ENCODE results near the gene STAT5A. TPM values are rescaled to one million over a fixed set of nuclear protein-coding genes. Genes with fewer than 3 reads are reported as not detected.

The STAT5A gene
- total RNA-seq, 1 experiment from 2014 or later: 6.4 TPM

DNA sequence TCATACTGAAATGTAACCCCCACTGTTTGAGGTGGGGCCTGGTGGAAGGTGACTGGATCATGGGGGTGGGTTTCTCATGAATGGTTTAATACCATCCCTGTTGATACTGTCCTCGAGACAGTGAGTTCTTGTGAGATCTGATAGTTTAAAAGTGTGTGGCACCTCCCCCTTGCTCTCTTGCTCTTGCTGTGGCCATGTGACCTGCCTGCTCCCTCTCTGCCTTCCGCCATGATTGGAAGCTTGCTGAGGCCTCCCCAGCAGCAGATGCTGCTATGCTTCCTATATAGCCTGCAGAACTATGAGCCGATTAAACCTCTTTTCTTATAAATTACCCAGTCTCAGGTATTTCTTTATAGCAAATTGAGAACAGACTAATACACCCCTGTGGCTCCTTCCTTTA lies 59.3 kb downstream of the STAT5A start:
- no peak overlapping the region for H4K91ac ChIP-seq (ENCODE audit: insufficient read length, low read depth, low read length)
- H3K9ac ChIP-seq (ENCODE audit: extremely low read depth, insufficient read length, low read length): no peak overlapping the region
- H2BK20ac ChIP-seq (ENCODE audit: low read depth, low read length, poor library complexity, severe bottlenecking): no peak overlapping the region
- no peak for TF ChIP-seq CTCF (conservative IDR thresholded peaks at IDR 0.05)
- no CpG with 5 or more reads among the region's 3 CpGs for WGBS (ENCODE audit: extremely low coverage, insufficient read length, low lambda C conversion rate)
- no peak overlapping the region for H3K18ac ChIP-seq (ENCODE audit: insufficient read length, low read depth, low read length)
- H3K23me2 ChIP-seq (ENCODE audit: insufficient read length, low read depth, low read length, poor library complexity, severe bottlenecking): no peaks in the 10 kb centered on the region
- no peaks in the 10 kb centered on the region for H4K20me1 ChIP-seq (ENCODE audit: control insufficient read depth, insufficient read depth, insufficient read length)
- H3T11ph ChIP-seq (ENCODE audit: low read length): no peak overlapping the region
- H3K4me3 Mint-ChIP-seq: no peak overlapping the region
- no peak overlapping the region; the same call in 1 of the 2 replicates for H3K14ac ChIP-seq (ENCODE audit: insufficient read depth, low read length)
- peaks cover 19 to 38% of the 10 kb centered on the region in 2 experiments for H3K4me1 Mint-ChIP-seq
- H3K27me3 ChIP-seq (ENCODE audit: insufficient read depth, low read length): no peaks in the 10 kb centered on the region
- H2BK5ac ChIP-seq (ENCODE audit: insufficient read length, low read length): no peak overlapping the region
- no peak overlapping the region for H2BK120ac ChIP-seq (ENCODE audit: low read depth, low read length, poor library complexity, severe bottlenecking)
- H2BK15ac ChIP-seq (ENCODE audit: low read depth, low read length): no peak overlapping the region
- no peak overlapping the region for H4K5ac ChIP-seq (ENCODE audit: insufficient read length, low read depth, low read length)
- H2AK5ac ChIP-seq (ENCODE audit: insufficient read length, low read length): no peak overlapping the region
- H3K23ac ChIP-seq (ENCODE audit: insufficient read length, low read depth, low read length): no peak overlapping the region
- no peak overlapping the region for H2BK12ac ChIP-seq (ENCODE audit: insufficient read length, low read depth, low read length)
- H3K79me2 ChIP-seq (ENCODE audit: insufficient read depth, low read length): no peaks in the 10 kb centered on the region; the same call in 1 of the 2 replicates
- H3K9me3 ChIP-seq (ENCODE audit: control insufficient read depth, low read depth, low read length): no peaks in the 10 kb centered on the region
- H4K8ac ChIP-seq (replicated peaks; ENCODE audit: insufficient read length, low read depth, low read length): no peak overlapping the region
- no peaks in the 10 kb centered on the region for H3K27me3 Mint-ChIP-seq (ENCODE audit: low read depth)
- H3K27ac ChIP-seq (ENCODE audit: insufficient read length, low read depth, low read length): no peak overlapping the region
- peaks cover 18 to 52% (median 46%) of the 10 kb centered on the region in 3 experiments; a peak in 6 of 7 replicates for H3K36me3 Mint-ChIP-seq (ENCODE audit: insufficient read depth in 1 of 3, low read depth in 3 of 3)
- no peaks in the 10 kb centered on the region for H3K79me1 ChIP-seq (ENCODE audit: insufficient read depth, low read depth, low read length, poor library complexity, severe bottlenecking)
- H2AFZ ChIP-seq (ENCODE audit: low read length): no peak overlapping the region
- H3K4ac ChIP-seq (ENCODE audit: low read depth, low read length): no peak overlapping the region
- H3K56ac ChIP-seq (ENCODE audit: insufficient read length, low read depth, low read length): no peak overlapping the region
- H3K4me2 ChIP-seq (ENCODE audit: insufficient read depth, insufficient read length, low read length): no peak overlapping the region
- H3K4me1 ChIP-seq (ENCODE audit: insufficient read depth, low read length): peaks cover 2% of the 10 kb centered on the region
- no peak for DNase-seq
- peak overlapping the region in 2 of 3 experiments; percentile 5 to 85; a peak in 4 of 7 replicates for H3K27ac Mint-ChIP-seq
- no peaks in the 10 kb centered on the region for H3K9me3 Mint-ChIP-seq
